Breast epithelium (tissue), 4 donors: ENCODE data around the gene OST4. TPM values are rescaled to one million over a fixed set of nuclear protein-coding genes. Genes with fewer than 3 reads are reported as not detected.

Experiments
- DNase-seq, 2 donors: peaks; one replicate each; pipeline ENCODE4 v3.0.0-alpha.2; 2019; ENCODE audit warnings: low spot score in 2 of 2
- H3K27ac ChIP-seq, 2 donors: fragments of 200-600 bp; sonication (generic) in 1 of 2; one replicate each; pipeline ENCODE4 v1.5.1; 2016 to 2019; ENCODE audit warnings: mild to moderate bottlenecking in 1 of 2
- H3K27me3 ChIP-seq, 2 donors: fragments of 200-600 bp; sonication (generic) in 1 of 2; one replicate each; pipeline versions ENCODE4 v1.5.1 to v1.6.0; 2017 to 2019; ENCODE audit warnings: control low read depth in 1 of 2, mild to moderate bottlenecking in 1 of 2
- H3K36me3 ChIP-seq: fragments of 200-600 bp; one replicate; pipeline ENCODE4 v1.5.1; 2019
- H3K4me1 ChIP-seq, 2 donors: fragments of 200-600 bp; sonication (generic); one replicate each; pipeline ENCODE4 v1.5.1; 2016 to 2019; ENCODE audit warnings: control low read depth in 1 of 2
- H3K4me3 ChIP-seq, 3 donors: fragments of 200-600 bp; sonication (generic); 1 replicate in 2 of 3; 2 replicates in 1 of 3; pipeline ENCODE4 v1.5.1; 2016 to 2019; ENCODE audit warnings: mild to moderate bottlenecking in 3 of 3, moderate library complexity in 2 of 3
- H3K9me3 ChIP-seq, 2 donors: fragments of 200-600 bp; sonication (generic) in 1 of 2; one replicate each; pipeline ENCODE4 v1.5.1; 2016 to 2019; ENCODE audit warnings: control low read depth in 1 of 2
- CTCF ChIP-seq, 3 donors: fragments of 450-650 bp; IDR thresholded peaks; one replicate each; pipeline ENCODE4 v1.5.1; 2016 to 2017; ENCODE audit warnings: antibody characterized with exemption in 3 of 3, mild to moderate bottlenecking in 3 of 3, moderate library complexity in 3 of 3
- POLR2A ChIP-seq: fragments of 450-650 bp; IDR thresholded peaks from one replicate; pipeline ENCODE4 v1.6.1; 2016; ENCODE audit warnings: antibody characterized with exemption, mild to moderate bottlenecking, moderate library complexity
- POLR2AphosphoS5 ChIP-seq, 3 donors: sonication (generic); formaldehyde crosslinking; IDR thresholded peaks; one replicate each; pipeline ENCODE4 v1.6.1; 2017; ENCODE audit warnings: antibody characterized with exemption in 3 of 3
- intact Hi-C: fragments of 100-400 bp; cut with DNase I; formaldehyde crosslinking; loops from one replicate; pipeline ENCODE4 v1.15.1; 2023; ENCODE audit warnings: low total_unique reads
- total RNA-seq, 3 donors: library from RNA; depleted of rRNA; stranded (reverse); fragments of >200 nt; gene quantifications; one replicate each; pipeline ENCODE4 v1.1.0, GENCODE V29; 2016

Gene OST4
- total RNA-seq, 3 donors from 2014 or later, result 271 to 309 (median 281) TPM

DNA sequence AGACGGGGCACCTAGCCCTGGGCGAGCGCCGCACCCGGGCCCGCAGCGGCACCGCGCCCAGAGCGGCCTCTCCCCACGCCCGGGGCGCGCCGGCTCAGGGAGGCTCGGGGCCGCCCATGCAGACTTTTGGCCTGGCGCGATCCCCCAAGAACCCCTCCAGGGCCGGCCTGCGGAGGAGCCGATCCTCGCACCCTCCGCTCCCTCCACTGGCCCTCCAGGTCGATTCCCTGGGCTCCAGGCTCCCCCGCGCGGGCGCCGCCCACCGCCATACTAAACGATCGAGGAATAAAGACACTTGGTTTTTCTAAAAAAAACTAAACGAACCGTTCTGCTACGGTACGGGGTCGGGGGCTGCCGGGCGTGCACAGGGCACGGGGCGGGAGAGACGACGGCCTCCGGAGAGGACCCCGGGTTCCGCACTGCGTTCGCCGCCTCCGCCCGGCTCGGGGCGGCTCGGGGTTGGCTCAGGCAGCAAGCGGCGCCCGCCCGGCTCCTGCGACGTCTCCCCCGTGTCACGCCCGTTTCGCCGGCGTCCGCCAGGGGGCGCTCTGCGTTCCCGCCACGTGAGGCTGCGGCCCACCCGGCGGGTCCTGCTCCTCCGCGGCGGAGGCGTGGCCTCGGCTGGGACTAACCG, 14.8 kb upstream of the OST4 start:
- Histone ChIP-seq H3K4me1 (peaks cover 0 to 18% of the 10 kb centered on the region in 2 donors), H3K9me3 (no peaks in the 10 kb centered on the region), H3K36me3 (no peaks in the 10 kb centered on the region), H3K4me3 (peak overlapping the region; percentile 68 to 75 (median 74)), H3K27ac (peak overlapping the region; percentile 74 to 89), H3K27me3 (no peaks in the 10 kb centered on the region)
- TF ChIP-seq POLR2A, result peak; percentile 34
- peak; percentile 54 to 77 (median 66) for TF ChIP-seq POLR2AphosphoS5 (IDR thresholded peaks at IDR 0.05)
- TF ChIP-seq CTCF (IDR thresholded peaks at IDR 0.05), result peak; percentile 65 to 90 (median 89)
- intact Hi-C loops, result no loop called here
- peak; percentile 94 to 95 for DNase-seq

GRCh38 chr2:27085673-27086089, 14.2 kb upstream of the OST4 start:
- no peaks in the 10 kb centered on the region for H3K27me3 ChIP-seq
- H3K4me1 ChIP-seq, result peaks cover 0 to 18% of the 10 kb centered on the region in 2 donors
- peak in 2 of 3 donors; percentile 28 to 47 for TF ChIP-seq POLR2AphosphoS5 (IDR thresholded peaks at IDR 0.05)
- no peak for TF ChIP-seq CTCF (IDR thresholded peaks at IDR 0.05)
- no peak for TF ChIP-seq POLR2A
- no peaks in the 10 kb centered on the region for H3K9me3 ChIP-seq
- H3K36me3 ChIP-seq, result no peaks in the 10 kb centered on the region
- peak; percentile 47 to 63 for DNase-seq
- peak overlapping the region; percentile 68 to 75 (median 74) for H3K4me3 ChIP-seq
- H3K27ac ChIP-seq, result peak overlapping the region; percentile 74 to 89
- intact Hi-C loops, result no loop called here

DNA sequence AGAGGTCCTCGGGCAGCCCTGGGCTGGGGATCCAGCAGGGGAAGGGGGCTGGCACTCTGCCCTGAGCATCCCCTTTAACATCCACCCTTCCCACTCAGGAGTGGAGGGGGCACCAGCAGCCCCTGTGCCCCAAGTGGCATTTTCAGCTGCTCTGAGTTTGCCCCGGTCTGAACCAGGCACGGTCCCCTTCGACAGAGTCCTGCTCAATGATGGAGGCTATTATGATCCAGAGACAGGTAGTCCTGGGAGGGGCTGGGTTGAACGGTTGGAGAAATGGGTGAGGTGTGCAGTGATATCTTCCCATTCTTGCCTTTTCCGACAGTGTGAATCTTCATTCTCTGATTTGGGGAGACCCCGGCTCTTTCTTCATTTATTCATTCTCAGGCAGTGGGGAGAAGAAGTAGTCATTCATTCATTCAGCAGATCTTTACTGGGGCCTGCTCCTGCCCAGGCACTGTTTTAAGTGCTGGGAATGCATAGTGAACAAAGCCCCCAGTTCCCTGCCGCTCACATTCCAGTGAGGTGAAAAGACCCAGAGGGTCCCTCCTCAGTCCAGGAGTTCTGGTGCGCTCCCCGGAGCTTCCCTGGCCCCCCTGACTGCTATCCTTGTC, 13.7 kb upstream of the OST4 start:
- H3K36me3 ChIP-seq, result no peaks in the 10 kb centered on the region
- peaks cover 0 to 18% of the 10 kb centered on the region in 2 donors for H3K4me1 ChIP-seq
- no peak for TF ChIP-seq POLR2A
- no peak for TF ChIP-seq CTCF (IDR thresholded peaks at IDR 0.05)
- TF ChIP-seq POLR2AphosphoS5 (IDR thresholded peaks at IDR 0.05), result no peak
- H3K27ac ChIP-seq, result peak overlapping the region; percentile 74 to 89
- H3K4me3 ChIP-seq, result peak overlapping the region; percentile 68 to 75 (median 74)
- intact Hi-C loops, result no loop called here
- DNase-seq, result no peak
- H3K9me3 ChIP-seq, result no peaks in the 10 kb centered on the region
- no peaks in the 10 kb centered on the region for H3K27me3 ChIP-seq

DNA sequence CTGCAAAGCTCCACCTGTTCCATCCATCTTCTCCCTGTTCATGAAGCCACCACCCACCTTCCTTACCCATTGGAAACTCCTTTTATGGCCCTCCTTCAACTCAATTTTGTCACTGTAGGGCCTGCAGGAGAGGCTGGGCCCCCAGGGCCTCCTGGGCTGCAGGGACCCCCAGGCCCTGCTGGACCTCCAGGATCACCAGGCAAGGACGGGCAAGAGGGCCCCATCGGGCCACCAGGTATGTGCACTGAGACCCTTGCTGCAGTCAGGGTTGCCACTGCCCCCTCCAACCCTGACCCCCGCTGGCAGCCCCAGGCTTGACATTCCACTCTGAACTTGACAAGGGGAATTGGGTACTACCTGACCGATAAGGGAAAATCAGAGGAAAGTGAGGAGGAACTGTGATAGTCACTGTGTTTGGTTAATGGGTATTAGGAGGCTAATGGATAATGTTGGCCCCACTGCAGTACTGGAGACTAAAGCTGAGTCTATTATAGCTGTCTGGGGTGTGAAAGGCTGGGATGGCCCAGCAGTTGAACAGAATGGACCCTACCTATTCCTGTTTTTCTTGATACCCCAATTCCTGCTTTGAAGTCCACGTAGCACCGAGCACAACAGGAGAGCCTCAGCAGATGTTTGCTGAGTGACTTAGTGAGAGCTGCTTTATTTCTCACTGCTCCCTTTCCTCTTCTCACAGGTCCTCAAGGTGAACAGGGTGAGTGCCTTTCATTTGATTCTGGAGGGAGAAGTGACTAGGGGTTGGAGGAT, 13.0 kb upstream of the OST4 start:
- Histone ChIP-seq H3K4me1 (peaks cover 0 to 18% of the 10 kb centered on the region in 2 donors), H3K27me3 (no peaks in the 10 kb centered on the region), H3K9me3 (no peaks in the 10 kb centered on the region), H3K27ac (no peak overlapping the region), H3K36me3 (no peaks in the 10 kb centered on the region), H3K4me3 (no peak overlapping the region)
- DNase-seq, result no peak
- intact Hi-C loops, result no loop called here
- TF ChIP-seq CTCF (IDR thresholded peaks at IDR 0.05), result no peak
- TF ChIP-seq POLR2A, result no peak
- TF ChIP-seq POLR2AphosphoS5 (IDR thresholded peaks at IDR 0.05), result no peak
